A549 (cell line): ENCODE measurements around the gene DOK1. TPM values are rescaled to one million over a fixed set of nuclear protein-coding genes. Genes with fewer than 3 reads are reported as not detected.

ENCODE experiments used
- ATAC-seq, 2 experiments: fragments of 200-7000 bp in 1 of 2; fragments of >200 bp in 1 of 2; cut with Nextera tagmentation in 1 of 2; cut with Tn5 transposase in 1 of 2; 3 replicates each; pipeline versions ENCODE4 v1.8.0 to v1.9.1; 2018 to 2020; ENCODE audit warnings: mild to moderate bottlenecking in 1 of 2, moderate library complexity in 1 of 2
- CTCF ChIA-PET: fragments of 300-600 bp; sonication (Branson Sonifier 250); formaldehyde crosslinking; extraction: SDS; loops from one replicate; lab custom pipeline; 2021; ENCODE audit warnings: antibody characterized with exemption, inconsistent platforms; lab: Yijun Ruan, JAX
- POLR2A ChIA-PET: fragments of 350-600 bp; formaldehyde crosslinking; extraction: SDS; loops from one replicate; lab custom pipeline; 2021; ENCODE audit warnings: antibody characterized with exemption, inconsistent platforms; lab: Yijun Ruan, JAX
- DNase-seq, 2 experiments: peaks; one replicate each; pipeline versions ENCODE4 v3.0.0 to v3.0.0-alpha.2; 2011 to 2016; ENCODE audit warnings: low read depth in 1 of 2, low spot score in 1 of 2
- FAIRE-seq: peaks from 2 replicates; lab custom pipeline; 2011; peaks lifted over from hg19 to GRCh38; lab: Jason Lieb, UNC
- H3K27ac ChIP-seq, 2 experiments: fragments of >200 bp; sonication (Bioruptor Twin); formaldehyde crosslinking; 3 replicates each; pipeline ENCODE4 v1.5.1; 2016 to 2017
- H3K4me1 ChIP-seq: fragments of >200 bp; sonication (Bioruptor Twin); formaldehyde crosslinking; 3 replicates; pipeline ENCODE4 v1.6.1; 2016
- H3K4me2 ChIP-seq: fragments of >200 bp; sonication (Bioruptor Twin); formaldehyde crosslinking; 3 replicates; pipeline ENCODE4 v1.6.1; 2016
- H3K4me3 ChIP-seq: fragments of >200 bp; sonication (Bioruptor Twin); formaldehyde crosslinking; 3 replicates; pipeline ENCODE4 v1.5.1; 2016
- H3K9me3 ChIP-seq: fragments of >200 bp; sonication (Bioruptor Twin); formaldehyde crosslinking; 3 replicates; pipeline ENCODE4 v1.6.1; 2016
- CBX2 ChIP-seq: fragments of 200-600 bp; sonication (generic); IDR thresholded peaks from 2 replicates; pipeline ENCODE4 v1.6.1; 2016; ENCODE audit warnings: low read depth, mild to moderate bottlenecking, borderline replicate concordance
- CHD4 ChIP-seq: fragments of 200-600 bp; sonication (generic); IDR thresholded peaks from 2 replicates; pipeline ENCODE4 v1.6.1; 2016; ENCODE audit warnings: antibody characterized with exemption, mild to moderate bottlenecking, borderline replicate concordance
- EHF ChIP-seq: fragments of 250-450 bp; sonication (Bioruptor Pico); IDR thresholded peaks from 2 replicates; pipeline ENCODE4 v1.5.0; 2020; ENCODE audit warnings: mild to moderate bottlenecking
- EHMT2 ChIP-seq: fragments of 200-600 bp; sonication (generic); IDR thresholded peaks from 2 replicates; pipeline ENCODE4 v1.6.1; 2016; ENCODE audit warnings: antibody characterized with exemption, low read depth, mild to moderate bottlenecking, moderate library complexity
- FOSB ChIP-seq: fragments of 250-450 bp; sonication (Bioruptor Pico); IDR thresholded peaks from 2 replicates; pipeline ENCODE4 v1.5.0; 2020; ENCODE audit warnings: mild to moderate bottlenecking, moderate library complexity
- HDAC2 ChIP-seq: fragments of 200-600 bp; sonication (generic); IDR thresholded peaks from 2 replicates; pipeline ENCODE4 v1.6.1; 2016
- HOXA7 ChIP-seq: fragments of 250-450 bp; sonication (Bioruptor Pico); IDR thresholded peaks from 2 replicates; pipeline ENCODE4 v1.5.0; 2020; ENCODE audit warnings: mild to moderate bottlenecking, moderate library complexity
- HOXB13 ChIP-seq: fragments of 250-450 bp; sonication (Bioruptor Pico); IDR thresholded peaks from 2 replicates; pipeline ENCODE4 v1.5.0; 2020; ENCODE audit warnings: low read depth, mild to moderate bottlenecking, moderate library complexity
- HOXB5 ChIP-seq: fragments of 250-450 bp; sonication (Bioruptor Pico); IDR thresholded peaks from 2 replicates; pipeline ENCODE4 v1.5.0; 2020; ENCODE audit warnings: mild to moderate bottlenecking, moderate library complexity
- JUN ChIP-seq, 2 experiments: fragments of >200 bp; sonication (Bioruptor Twin); formaldehyde crosslinking; IDR thresholded peaks; 2 replicates in 1 of 2; 3 replicates in 1 of 2; pipeline ENCODE4 v1.6.1; 2016 to 2017
- MAFK ChIP-seq: fragments of 450-650 bp; IDR thresholded peaks from 2 replicates; pipeline ENCODE4 v1.6.1; 2014; ENCODE audit not compliant: partially characterized antibody
- MAZ ChIP-seq: fragments of 150-350 bp; IDR thresholded peaks from 2 replicates; pipeline ENCODE4 v1.6.1; 2014; ENCODE audit warnings: antibody characterized with exemption, low read depth, low read length, borderline replicate concordance
- NFE2L2 ChIP-seq: fragments of 150-350 bp; conservative IDR thresholded peaks from 2 replicates; pipeline ENCODE4 v1.6.1; 2014; ENCODE audit warnings: low read length
- NR3C1 ChIP-seq: fragments of >200 bp; sonication (Bioruptor Twin); formaldehyde crosslinking; IDR thresholded peaks from 3 replicates; pipeline ENCODE4 v1.6.1; 2017
- POLR2AphosphoS2 ChIP-seq: conservative IDR thresholded peaks from 2 replicates; pipeline ENCODE4 v1.6.1; 2012; ENCODE audit warnings: low read length, improper control_type of control experiment, inconsistent platforms
- RAD21 ChIP-seq, 2 experiments: fragments of >200 bp in 1 of 2; sonication (Bioruptor Twin) in 1 of 2; formaldehyde crosslinking in 1 of 2; IDR thresholded peaks in 1 of 2; conservative IDR thresholded peaks in 1 of 2; 2 replicates in 1 of 2; 3 replicates in 1 of 2; pipeline ENCODE4 v1.6.1; 2012 to 2018; ENCODE audit warnings: inconsistent platforms in 1 of 2
- RCOR1 ChIP-seq: fragments of 150-350 bp; IDR thresholded peaks from 2 replicates; pipeline ENCODE4 v1.6.1; 2014; ENCODE audit warnings: antibody characterized with exemption, low read length, low read depth
- RFX5 ChIP-seq: fragments of 450-650 bp; IDR thresholded peaks from 2 replicates; pipeline ENCODE4 v1.7.1; 2014; ENCODE audit warnings: antibody characterized with exemption, mild to moderate bottlenecking, moderate library complexity
- TP53 ChIP-seq: fragments of 250-450 bp; sonication (Bioruptor Pico); IDR thresholded peaks from 2 replicates; pipeline ENCODE4 v1.5.0; 2021; ENCODE audit warnings: mild to moderate bottlenecking, moderate library complexity
- ZC3H11A ChIP-seq: fragments of 450-650 bp; IDR thresholded peaks from 2 replicates; pipeline ENCODE4 v1.6.1; 2014; ENCODE audit warnings: antibody characterized with exemption, mild to moderate bottlenecking
- ZFP36 ChIP-seq: fragments of 450-650 bp; IDR thresholded peaks from 2 replicates; pipeline ENCODE4 v1.6.1; 2014; ENCODE audit warnings: borderline replicate concordance; ENCODE audit not compliant: partially characterized antibody
- ZNF302 ChIP-seq: fragments of 250-450 bp; sonication (Bioruptor Pico); IDR thresholded peaks from 2 replicates; pipeline ENCODE4 v1.9.0; 2021; ENCODE audit warnings: inconsistent platforms, mild to moderate bottlenecking, moderate library complexity
- ZSCAN20 ChIP-seq: fragments of 250-450 bp; sonication (Bioruptor Pico); IDR thresholded peaks from 2 replicates; pipeline ENCODE4 v1.8.0; 2022; ENCODE audit warnings: mild to moderate bottlenecking, moderate library complexity
- WGBS: methylation state at CpG from one replicate; pipeline ENCODE4 v1.1.6; 2017; ENCODE audit errors: missing lambda C conversion rate; 5-methylcytosine and 5-hydroxymethylcytosine counted together
- polyA plus RNA-seq, 4 experiments: library from polyadenylated mRNA; depleted of rRNA in 3 of 4; stranded (reverse); fragments of >200 nt; fragmentation: RNase III in 1 of 4; extraction: RNeasy Plus Mini Kit Qiagen cat#74134 plus additional on column Dnase treatment in 1 of 4; gene quantifications; 2 replicates in 3 of 4; 3 replicates in 1 of 4; pipeline ENCODE4 v1.2.3, GENCODE V29; 2011 to 2017
- TF ChIP-seq, protein P1 (sequence below): IDR thresholded peaks from 2 replicates; pipeline ENCODE4 v1.6.1; 2012
- TF ChIP-seq, protein P2 (sequence below): fragments of >200 bp; sonication (Bioruptor Twin); formaldehyde crosslinking; IDR thresholded peaks from 2 replicates; pipeline ENCODE4 v1.6.1; 2016
- TF ChIP-seq, protein P3 (sequence below): fragments of >200 bp; sonication (Bioruptor Twin); formaldehyde crosslinking; IDR thresholded peaks from 3 replicates; pipeline ENCODE4 v1.5.1; 2016
- TF ChIP-seq, protein P4 (sequence below): fragments of >200 bp; sonication (Bioruptor Twin); formaldehyde crosslinking; IDR thresholded peaks from 3 replicates; pipeline ENCODE4 v1.6.1; 2016
- TF ChIP-seq, protein P5 (sequence below): fragments of 450-650 bp; IDR thresholded peaks from 2 replicates; pipeline ENCODE4 v1.6.1; 2014; ENCODE audit warnings: antibody characterized with exemption

Gene DOK1
- polyA plus RNA-seq, 2 of the 4 experiments (the other 2 are of a cell fraction): 4.0 to 5.0 TPM

DNA sequence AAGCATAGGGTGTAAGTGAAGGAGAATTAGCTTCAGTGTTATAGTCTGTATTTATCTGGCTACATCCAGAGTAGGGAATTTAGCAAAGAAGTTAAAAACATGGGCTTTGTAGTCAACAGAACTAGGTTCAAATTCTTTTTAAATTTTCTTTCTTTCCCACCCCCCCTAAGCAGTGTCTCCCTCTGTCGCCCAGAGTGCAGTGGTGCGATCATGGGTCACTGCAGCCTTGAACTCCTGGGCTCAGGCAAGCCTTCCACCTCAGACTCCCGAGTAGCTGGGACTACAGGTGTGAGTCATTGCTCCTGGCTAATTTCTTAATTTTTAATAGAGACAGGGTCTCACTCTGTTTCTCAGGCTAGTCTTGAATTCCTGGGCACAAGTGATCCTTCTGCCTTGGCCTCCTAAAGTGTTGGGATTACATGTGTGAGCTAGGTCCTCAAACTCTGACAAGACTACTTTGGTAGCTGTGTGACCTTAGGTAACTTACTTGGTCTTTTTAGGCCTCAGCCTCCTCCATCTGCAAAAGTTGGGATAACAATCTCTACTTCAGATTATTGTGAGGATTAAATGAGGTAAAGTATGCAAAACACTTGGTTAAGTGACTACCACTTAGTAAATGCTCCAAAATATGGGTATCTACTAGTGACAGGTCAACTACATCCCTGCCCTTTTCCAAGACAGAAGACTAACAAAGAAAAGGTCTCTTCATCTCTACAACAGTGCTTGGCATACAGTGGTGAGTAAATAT lies 17.8 kb downstream of the DOK1 start:
- FAIRE-seq: no peak
- 67% methylated on average over 3 of the region's 3 CpGs for WGBS
- H3K4me2 ChIP-seq: no peak overlapping the region
- no peak for DNase-seq
- no peak overlapping the region for H3K27ac ChIP-seq
- H3K4me1 ChIP-seq: no peaks in the 10 kb centered on the region
- H3K4me3 ChIP-seq: no peak overlapping the region
- TF ChIP-seq MAZ: no peak
- TF ChIP-seq, all 56 proteins: peak for 0
- POLR2A ChIA-PET: no interaction called here
- H3K9me3 ChIP-seq: no peaks in the 10 kb centered on the region
- ATAC-seq: peak in 1 of 2 experiments; percentile 35; a peak in 1 of 6 replicates
- CTCF ChIA-PET: interaction anchor here (1.6 to 17.2 kb wide), 2 partner anchors 14 to 19 kb away, joined by 6 to 181 read pairs; no protein-coding TSS in a partner anchor

DNA sequence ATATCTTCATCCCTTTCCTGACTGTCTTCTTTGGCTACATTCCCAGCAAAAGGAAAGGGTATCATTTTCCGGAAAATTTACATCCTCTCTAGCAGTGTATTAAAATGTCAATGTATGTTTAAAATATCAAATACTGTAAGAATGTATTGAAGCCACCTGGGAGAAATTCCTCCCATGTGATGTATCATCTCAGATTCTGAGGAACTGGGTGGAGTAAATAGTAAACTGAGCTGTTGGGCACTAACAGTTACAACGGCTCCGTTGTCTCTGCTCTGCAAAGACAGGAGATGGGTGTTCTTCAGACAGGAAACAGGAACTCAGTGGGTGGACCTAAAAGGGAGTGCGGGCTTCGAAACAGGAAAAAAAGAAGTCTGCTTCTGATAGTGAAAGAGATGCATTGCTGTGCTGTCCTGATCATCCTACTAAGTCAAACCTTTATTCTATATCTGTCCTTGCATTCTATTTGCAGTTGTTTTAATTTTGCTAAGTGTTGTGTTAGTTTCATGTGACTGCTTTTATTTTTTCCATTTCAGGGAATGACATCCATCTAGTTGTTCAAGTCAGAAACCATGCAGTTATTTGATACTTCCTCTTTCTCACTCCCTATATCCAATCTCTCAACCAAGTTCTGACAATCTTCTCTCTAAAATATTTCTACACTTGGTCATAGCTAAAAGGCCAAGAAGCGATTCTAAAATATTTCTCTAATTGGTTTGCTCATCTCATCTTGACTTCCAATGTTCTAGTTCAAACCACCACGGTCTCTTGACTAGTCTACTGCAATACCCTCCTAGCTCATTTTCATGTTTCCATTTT lies 19.4 kb downstream of the DOK1 start:
- no peak overlapping the region for H3K27ac ChIP-seq
- DNase-seq: no peak
- FAIRE-seq: no peak
- no peak overlapping the region for H3K4me3 ChIP-seq
- TF ChIP-seq POLR2AphosphoS2 (no peak), EHF (CRISPR knock-in tag) (no peak), ZFP36 (no peak), EHMT2 (no peak), HOXA7 (CRISPR knock-in tag) (no peak), FOSB (CRISPR knock-in tag) (no peak), RFX5 (no peak), HOXB13 (CRISPR knock-in tag) (no peak), CBX2 (no peak), NR3C1 (no peak), JUN (IDR thresholded peaks at IDR 0.05) (no peak), CHD4 (no peak)
- TF ChIP-seq, protein P1, sequence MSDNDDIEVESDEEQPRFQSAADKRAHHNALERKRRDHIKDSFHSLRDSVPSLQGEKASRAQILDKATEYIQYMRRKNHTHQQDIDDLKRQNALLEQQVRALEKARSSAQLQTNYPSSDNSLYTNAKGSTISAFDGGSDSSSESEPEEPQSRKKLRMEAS: no peak
- TF ChIP-seq, protein P2, sequence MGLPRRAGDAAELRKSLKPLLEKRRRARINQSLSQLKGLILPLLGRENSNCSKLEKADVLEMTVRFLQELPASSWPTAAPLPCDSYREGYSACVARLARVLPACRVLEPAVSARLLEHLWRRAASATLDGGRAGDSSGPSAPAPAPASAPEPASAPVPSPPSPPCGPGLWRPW: no peak
- TF ChIP-seq, all 56 proteins: peak for 0
- 52% methylated on average over 7 of the region's 7 CpGs for WGBS
- ChIA-PET CTCF (interaction anchor here (1.1 to 17.2 kb wide), 6 partner anchors 10 to 91 kb away, joined by 3 to 181 read pairs (median 4); partner anchors contain the start of genes CCDC142 and TTC31), POLR2A (interaction anchor here (1.0 kb wide), 1 partner anchor 44 kb away, joined by 3 read pairs; the partner anchor contains the start of genes AUP1 and HTRA2)
- H3K9me3 ChIP-seq: no peaks in the 10 kb centered on the region
- peak in 1 of 2 experiments; percentile 73; a peak in 3 of 6 replicates for ATAC-seq
- no peaks in the 10 kb centered on the region for H3K4me1 ChIP-seq
- H3K4me2 ChIP-seq: no peak overlapping the region

DNA sequence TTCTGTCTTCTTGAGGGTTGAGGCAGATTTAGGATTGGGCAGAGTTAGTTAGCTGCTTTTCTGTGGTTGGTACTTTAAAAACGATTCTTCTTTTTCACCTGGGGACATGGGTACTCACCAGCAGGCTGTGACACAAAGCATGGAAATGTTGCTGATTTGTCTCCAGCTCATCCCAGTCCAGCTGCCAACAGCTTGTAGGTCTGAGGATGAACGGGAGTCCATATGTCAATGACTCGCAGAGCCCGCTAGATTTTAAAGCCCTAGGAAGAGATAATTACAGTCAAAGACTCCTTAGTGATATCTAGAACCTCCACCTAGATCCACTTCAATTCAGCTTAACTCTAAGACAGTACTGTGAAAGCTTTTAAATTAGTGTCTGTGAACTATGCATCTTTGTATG lies 20.8 kb downstream of the DOK1 start:
- H3K27ac ChIP-seq: no peak overlapping the region
- FAIRE-seq: no peak
- TF ChIP-seq RAD21 (conservative IDR thresholded peaks at IDR 0.05 in 1 of 2, IDR thresholded peaks at IDR 0.05 in 1 of 2): no peak
- TF ChIP-seq RCOR1: no peak
- TF ChIP-seq JUN (IDR thresholded peaks at IDR 0.05): no peak
- TF ChIP-seq RFX5: no peak
- no peak for TF ChIP-seq EHMT2
- TF ChIP-seq NR3C1: no peak
- TF ChIP-seq NFE2L2: no peak
- TF ChIP-seq ZNF302 (CRISPR knock-in tag): no peak
- no peak for TF ChIP-seq ZSCAN20 (CRISPR knock-in tag)
- TF ChIP-seq HDAC2: no peak
- TF ChIP-seq, protein P3, sequence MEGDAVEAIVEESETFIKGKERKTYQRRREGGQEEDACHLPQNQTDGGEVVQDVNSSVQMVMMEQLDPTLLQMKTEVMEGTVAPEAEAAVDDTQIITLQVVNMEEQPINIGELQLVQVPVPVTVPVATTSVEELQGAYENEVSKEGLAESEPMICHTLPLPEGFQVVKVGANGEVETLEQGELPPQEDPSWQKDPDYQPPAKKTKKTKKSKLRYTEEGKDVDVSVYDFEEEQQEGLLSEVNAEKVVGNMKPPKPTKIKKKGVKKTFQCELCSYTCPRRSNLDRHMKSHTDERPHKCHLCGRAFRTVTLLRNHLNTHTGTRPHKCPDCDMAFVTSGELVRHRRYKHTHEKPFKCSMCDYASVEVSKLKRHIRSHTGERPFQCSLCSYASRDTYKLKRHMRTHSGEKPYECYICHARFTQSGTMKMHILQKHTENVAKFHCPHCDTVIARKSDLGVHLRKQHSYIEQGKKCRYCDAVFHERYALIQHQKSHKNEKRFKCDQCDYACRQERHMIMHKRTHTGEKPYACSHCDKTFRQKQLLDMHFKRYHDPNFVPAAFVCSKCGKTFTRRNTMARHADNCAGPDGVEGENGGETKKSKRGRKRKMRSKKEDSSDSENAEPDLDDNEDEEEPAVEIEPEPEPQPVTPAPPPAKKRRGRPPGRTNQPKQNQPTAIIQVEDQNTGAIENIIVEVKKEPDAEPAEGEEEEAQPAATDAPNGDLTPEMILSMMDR: no peak
- TF ChIP-seq, protein P4, sequence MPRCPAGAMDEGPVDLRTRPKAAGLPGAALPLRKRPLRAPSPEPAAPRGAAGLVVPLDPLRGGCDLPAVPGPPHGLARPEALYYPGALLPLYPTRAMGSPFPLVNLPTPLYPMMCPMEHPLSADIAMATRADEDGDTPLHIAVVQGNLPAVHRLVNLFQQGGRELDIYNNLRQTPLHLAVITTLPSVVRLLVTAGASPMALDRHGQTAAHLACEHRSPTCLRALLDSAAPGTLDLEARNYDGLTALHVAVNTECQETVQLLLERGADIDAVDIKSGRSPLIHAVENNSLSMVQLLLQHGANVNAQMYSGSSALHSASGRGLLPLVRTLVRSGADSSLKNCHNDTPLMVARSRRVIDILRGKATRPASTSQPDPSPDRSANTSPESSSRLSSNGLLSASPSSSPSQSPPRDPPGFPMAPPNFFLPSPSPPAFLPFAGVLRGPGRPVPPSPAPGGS: no peak
- TF ChIP-seq TP53: no peak
- TF ChIP-seq ZFP36: no peak
- no peak for TF ChIP-seq HOXB5
- TF ChIP-seq ZC3H11A: no peak
- TF ChIP-seq, protein P5, sequence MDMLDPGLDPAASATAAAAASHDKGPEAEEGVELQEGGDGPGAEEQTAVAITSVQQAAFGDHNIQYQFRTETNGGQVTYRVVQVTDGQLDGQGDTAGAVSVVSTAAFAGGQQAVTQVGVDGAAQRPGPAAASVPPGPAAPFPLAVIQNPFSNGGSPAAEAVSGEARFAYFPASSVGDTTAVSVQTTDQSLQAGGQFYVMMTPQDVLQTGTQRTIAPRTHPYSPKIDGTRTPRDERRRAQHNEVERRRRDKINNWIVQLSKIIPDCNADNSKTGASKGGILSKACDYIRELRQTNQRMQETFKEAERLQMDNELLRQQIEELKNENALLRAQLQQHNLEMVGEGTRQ: no peak
- no peak for TF ChIP-seq MAFK

More for the DNA sequence above, 20.8 kb downstream of the DOK1 start:
- ChIA-PET CTCF (interaction anchor here (1.3 to 17.2 kb wide), 4 partner anchors 11 to 43 kb away, joined by 3 to 181 read pairs (median 5); no protein-coding TSS in a partner anchor), POLR2A (no interaction called here)
- H3K9me3 ChIP-seq: no peaks in the 10 kb centered on the region
- no peak for DNase-seq
- H3K4me3 ChIP-seq: no peak overlapping the region
- 64% methylated on average over 4 of the region's 4 CpGs for WGBS
- H3K4me2 ChIP-seq: no peak overlapping the region
- no peak for ATAC-seq
- H3K4me1 ChIP-seq: no peaks in the 10 kb centered on the region
